Omental fat pad (tissue), 4 donors: ENCODE data around the gene CAPN10. TPM values are rescaled to one million over a fixed set of nuclear protein-coding genes. Genes with fewer than 3 reads are reported as not detected.

ENCODE experiments used
- ATAC-seq: fragments of 150-250 bp; one replicate; pipeline ENCODE4 v1.9.1; 2016; ENCODE audit warnings: mild to moderate bottlenecking, moderate library complexity; ENCODE audit not compliant: low FRiP score
- DNase-seq: peaks from one replicate; pipeline ENCODE4 v3.0.0-alpha.2; 2019; ENCODE audit warnings: low spot score
- CTCF ChIP-seq, 3 donors: fragments of 450-650 bp; IDR thresholded peaks; one replicate each; pipeline ENCODE4 v1.5.1; 2016 to 2017; ENCODE audit warnings: antibody characterized with exemption in 3 of 3, mild to moderate bottlenecking in 3 of 3, moderate library complexity in 2 of 3
- total RNA-seq, 4 donors: library from RNA; depleted of rRNA; stranded (reverse); fragments of >200 nt; gene quantifications; one replicate each; pipeline ENCODE4 v1.1.0, GENCODE V29; 2016

CAPN10 gene
- total RNA-seq, 4 donors from 2014 or later, result 11.6 to 22.6 (median 17.7) TPM

GRCh38 chr2:240635121-240635997 is 48.8 kb downstream of the CAPN10 start:
- DNase-seq, result no peak
- no peak for ATAC-seq
- no peak for TF ChIP-seq CTCF (IDR thresholded peaks at IDR 0.05)

- ATAC-seq, result no peak
- no peak for TF ChIP-seq CTCF (IDR thresholded peaks at IDR 0.05)
- DNase-seq, result no peak
These were observed 49.5 kb downstream of the CAPN10 start for GRCh38 chr2:240635998-240636547.

- no peak for ATAC-seq
- TF ChIP-seq CTCF (IDR thresholded peaks at IDR 0.05), result no peak
- no peak for DNase-seq
These were observed 50.1 kb downstream of the CAPN10 start for GRCh38 chr2:240636563-240637115.

- DNase-seq, result no peak
- no peak for TF ChIP-seq CTCF (IDR thresholded peaks at IDR 0.05)
- no peak for ATAC-seq
These were observed 50.8 kb downstream of the CAPN10 start for GRCh38 chr2:240637116-240637900.

GRCh38 chr2:240637901-240638345 is 51.4 kb downstream of the CAPN10 start:
- TF ChIP-seq CTCF (IDR thresholded peaks at IDR 0.05), result no peak
- no peak for ATAC-seq
- DNase-seq, result no peak

DNA sequence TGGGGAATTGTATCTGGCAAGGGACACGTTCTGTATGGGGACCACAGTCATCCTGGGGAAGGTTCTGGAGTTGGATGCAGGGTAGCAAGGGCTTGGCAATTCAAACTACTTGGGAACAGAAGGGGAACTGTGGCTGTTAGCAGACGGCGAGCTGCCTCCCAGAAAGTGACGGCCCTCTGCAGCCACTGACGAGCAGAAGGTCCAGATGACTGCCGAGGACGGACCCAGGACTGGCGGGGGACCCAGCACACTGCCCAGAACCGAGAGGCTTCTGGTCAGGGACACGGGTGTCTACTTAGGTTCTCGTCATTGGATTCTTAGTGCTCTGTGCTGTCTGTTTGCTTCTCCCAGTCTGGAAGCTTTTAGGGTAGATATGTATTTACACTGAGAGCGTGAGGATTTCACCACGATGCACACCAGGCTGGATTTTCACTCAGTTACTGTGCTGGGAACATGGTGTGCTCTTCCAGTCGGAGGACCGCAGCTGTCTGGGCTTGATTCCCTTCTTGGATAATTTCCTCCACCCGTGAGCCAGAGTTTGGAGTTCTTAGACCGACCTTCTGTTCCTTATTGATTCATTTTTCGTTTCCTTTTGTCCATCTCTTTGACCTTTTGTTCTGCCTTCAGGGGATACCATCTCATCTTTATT is 52.1 kb downstream of the CAPN10 start:
- ATAC-seq, result no peak
- DNase-seq, result no peak
- no peak for TF ChIP-seq CTCF (IDR thresholded peaks at IDR 0.05)
